HG03039 (cell line): Measurements from ENCODE around the gene TPO.
"Not testable (repeated sequence)": the region's sequence is repeated elsewhere in the genome, so short reads cannot be mapped to it uniquely, and the experiment has no call there.

ENCODE experiments used
- ATAC-seq: cut with Tn5 transposase; IDR thresholded peaks from one replicate; pipeline ENCODE4 v1.9.1; 2021; ENCODE audit warnings: mild to moderate bottlenecking, moderate library complexity; ENCODE audit not compliant: unreplicated experiment

The TPO gene

GRCh38 chr2:1481406-1482252 lies 68.4 kb downstream of the TPO start:
- ATAC-seq = no peak

- no peak for ATAC-seq
These were observed 69.0 kb downstream of the TPO start for GRCh38 chr2:1482253-1482675.

GRCh38 chr2:1482981-1483380 lies 69.7 kb downstream of the TPO start:
- ATAC-seq = no peak

GRCh38 chr2:1483551-1483950 lies 70.3 kb downstream of the TPO start:
- ATAC-seq = no peak

- ATAC-seq = no peak
These were observed 71.0 kb downstream of the TPO start for GRCh38 chr2:1484131-1484884.

GRCh38 chr2:1486670-1487069 lies 73.4 kb downstream of the TPO start:
- no peak for ATAC-seq

GRCh38 chr2:1487758-1488157 lies 74.5 kb downstream of the TPO start:
- no peak for ATAC-seq

GRCh38 chr2:1488181-1488671 lies 75.0 kb downstream of the TPO start:
- ATAC-seq = no peak

- no peak for ATAC-seq
These were observed 75.6 kb downstream of the TPO start for GRCh38 chr2:1488851-1489250.

- no peak for ATAC-seq
These were observed 76.2 kb downstream of the TPO start for GRCh38 chr2:1489486-1489885.

GRCh38 chr2:1490381-1490780 lies 77.1 kb downstream of the TPO start:
- not testable (repeated sequence) for ATAC-seq

GRCh38 chr2:1491751-1492150 lies 78.5 kb downstream of the TPO start:
- no peak for ATAC-seq

- not testable (repeated sequence) for ATAC-seq
These were observed 79.0 kb downstream of the TPO start for GRCh38 chr2:1492231-1492630.

- no peak for ATAC-seq
These were observed 79.6 kb downstream of the TPO start for GRCh38 chr2:1492711-1493430.

GRCh38 chr2:1493431-1494126 lies 80.3 kb downstream of the TPO start:
- no peak for ATAC-seq

- no peak for ATAC-seq
These were observed 81.0 kb downstream of the TPO start for GRCh38 chr2:1494257-1494656.

GRCh38 chr2:1494906-1495305 lies 81.6 kb downstream of the TPO start:
- ATAC-seq = no peak

- no peak for ATAC-seq
These were observed 82.6 kb downstream of the TPO start for GRCh38 chr2:1495676-1496358.

GRCh38 chr2:1496359-1496821 lies 83.1 kb downstream of the TPO start:
- no peak for ATAC-seq

GRCh38 chr2:1497122-1497611 lies 83.9 kb downstream of the TPO start:
- ATAC-seq = no peak
